Cardiac muscle cell (in vitro differentiated cells and primary cell): Measurements from ENCODE around the gene ATMIN. TPM values are rescaled to one million over a fixed set of nuclear protein-coding genes. Genes with fewer than 3 reads are reported as not detected.
A peak's percentile ranks its signal among the peaks of the same experiment; 100 is the strongest.

ENCODE experiments used
- DNase-seq, 2 donors: peaks; one replicate each; pipeline versions ENCODE4 v3.0.0 to v3.0.0-alpha.2; 2010 to 2017; ENCODE audit warnings: low read depth in 1 of 2, low spot score in 1 of 2
- H3K27ac ChIP-seq: fragments of 200-600 bp; sonication (generic); 2 replicates; pipeline ENCODE4 v1.5.1; 2016
- H3K27me3 ChIP-seq: fragments of 200-600 bp; sonication (generic); 2 replicates; pipeline ENCODE4 v1.6.0; 2016; ENCODE audit warnings: control low read depth
- H3K36me3 ChIP-seq: fragments of 200-600 bp; sonication (generic); 2 replicates; pipeline ENCODE4 v1.5.1; 2016; ENCODE audit warnings: control low read depth
- H3K4me1 ChIP-seq: fragments of 200-600 bp; sonication (generic); 2 replicates; pipeline ENCODE4 v1.8.1; 2017; ENCODE audit warnings: low read depth, mild to moderate bottlenecking, mixed run types
- H3K4me3 ChIP-seq: fragments of 200-600 bp; sonication (generic); 2 replicates; pipeline ENCODE4 v1.5.1; 2016; ENCODE audit warnings: mild to moderate bottlenecking
- H3K9me3 ChIP-seq: fragments of 200-600 bp; sonication (generic); 2 replicates; pipeline ENCODE4 v1.5.1; 2017; ENCODE audit warnings: low read depth, mild to moderate bottlenecking, control low read depth
- CTCF ChIP-seq: IDR thresholded peaks from 2 replicates; pipeline ENCODE4 v1.5.1; 2012; ENCODE audit warnings: low read depth, mild to moderate bottlenecking, low read length
- polyA plus RNA-seq: library from polyadenylated mRNA; unstranded; fragments of >200 nt; fragmentation: Nextera tagmentation; extraction: Ambion mirVana; gene quantifications from 2 replicates; pipeline ENCODE4 v1.2.1, GENCODE V29; 2016
- total RNA-seq: library from RNA; depleted of rRNA; stranded (reverse); fragments of >200 nt; gene quantifications from 2 replicates; pipeline ENCODE4 v1.2.3, GENCODE V29; 2016

ATMIN gene
- total and polyA plus RNA-seq, 2 experiments from 2014 or later = 25.9 to 36.5 TPM

GRCh38 chr16:80994451-80994850, 41.2 kb upstream of the ATMIN start:
- Histone ChIP-seq H3K27me3 (no peaks in the 10 kb centered on the region), H3K27ac (no peak overlapping the region), H3K36me3 (no peaks in the 10 kb centered on the region), H3K4me3 (no peak overlapping the region), H3K4me1 (peaks cover 9% of the 10 kb centered on the region), H3K9me3 (no peaks in the 10 kb centered on the region)
- no peak for TF ChIP-seq CTCF
- DNase-seq = peak in 1 of 2 donors; percentile 27

GRCh38 chr16:80996688-80997138, 38.9 kb upstream of the ATMIN start:
- Histone ChIP-seq H3K27me3 (no peaks in the 10 kb centered on the region), H3K4me3 (no peak overlapping the region), H3K9me3 (no peaks in the 10 kb centered on the region), H3K27ac (no peak overlapping the region), H3K36me3 (no peaks in the 10 kb centered on the region), H3K4me1 (peaks cover 9% of the 10 kb centered on the region)
- no peak for TF ChIP-seq CTCF
- no peak for DNase-seq

GRCh38 chr16:80997139-80997798, 38.4 kb upstream of the ATMIN start:
- Histone ChIP-seq H3K4me3 (no peak overlapping the region), H3K36me3 (no peaks in the 10 kb centered on the region), H3K27me3 (no peaks in the 10 kb centered on the region), H3K4me1 (peaks cover 9% of the 10 kb centered on the region), H3K27ac (no peak overlapping the region), H3K9me3 (no peaks in the 10 kb centered on the region)
- no peak for TF ChIP-seq CTCF
- DNase-seq = peak in 1 of 2 donors; percentile 45

GRCh38 chr16:80997964-80998620, 37.5 kb upstream of the ATMIN start:
- Histone ChIP-seq H3K4me1 (peaks cover 5% of the 10 kb centered on the region), H3K36me3 (no peaks in the 10 kb centered on the region), H3K9me3 (no peaks in the 10 kb centered on the region), H3K27ac (no peak overlapping the region), H3K27me3 (no peaks in the 10 kb centered on the region), H3K4me3 (no peak overlapping the region)
- no peak for TF ChIP-seq CTCF
- no peak for DNase-seq

GRCh38 chr16:81000873-81001272, 34.8 kb upstream of the ATMIN start:
- Histone ChIP-seq H3K27ac (no peak overlapping the region), H3K9me3 (no peaks in the 10 kb centered on the region), H3K4me3 (no peak overlapping the region), H3K36me3 (no peaks in the 10 kb centered on the region), H3K4me1 (peaks cover 11% of the 10 kb centered on the region), H3K27me3 (no peaks in the 10 kb centered on the region)
- TF ChIP-seq CTCF = no peak
- DNase-seq = no peak
